Testis (tissue), 2 donors: ENCODE data around the gene TACC2.

Source experiments
- POLR2A ChIP-seq: fragments of 450-650 bp; IDR thresholded peaks from one replicate; pipeline ENCODE4 v1.6.1; 2017; ENCODE audit warnings: antibody characterized with exemption, mild to moderate bottlenecking, moderate library complexity
- TF ChIP-seq, protein P1 (sequence below), 3 experiments: fragments of 450-650 bp in 2 of 3; fragments of 200-600 bp in 1 of 3; sonication (generic) in 1 of 3; IDR thresholded peaks; one replicate each; pipeline ENCODE4 v1.5.1; 2016 to 2019; ENCODE audit warnings: antibody characterized with exemption in 3 of 3, mild to moderate bottlenecking in 2 of 3, moderate library complexity in 1 of 3

DNA sequence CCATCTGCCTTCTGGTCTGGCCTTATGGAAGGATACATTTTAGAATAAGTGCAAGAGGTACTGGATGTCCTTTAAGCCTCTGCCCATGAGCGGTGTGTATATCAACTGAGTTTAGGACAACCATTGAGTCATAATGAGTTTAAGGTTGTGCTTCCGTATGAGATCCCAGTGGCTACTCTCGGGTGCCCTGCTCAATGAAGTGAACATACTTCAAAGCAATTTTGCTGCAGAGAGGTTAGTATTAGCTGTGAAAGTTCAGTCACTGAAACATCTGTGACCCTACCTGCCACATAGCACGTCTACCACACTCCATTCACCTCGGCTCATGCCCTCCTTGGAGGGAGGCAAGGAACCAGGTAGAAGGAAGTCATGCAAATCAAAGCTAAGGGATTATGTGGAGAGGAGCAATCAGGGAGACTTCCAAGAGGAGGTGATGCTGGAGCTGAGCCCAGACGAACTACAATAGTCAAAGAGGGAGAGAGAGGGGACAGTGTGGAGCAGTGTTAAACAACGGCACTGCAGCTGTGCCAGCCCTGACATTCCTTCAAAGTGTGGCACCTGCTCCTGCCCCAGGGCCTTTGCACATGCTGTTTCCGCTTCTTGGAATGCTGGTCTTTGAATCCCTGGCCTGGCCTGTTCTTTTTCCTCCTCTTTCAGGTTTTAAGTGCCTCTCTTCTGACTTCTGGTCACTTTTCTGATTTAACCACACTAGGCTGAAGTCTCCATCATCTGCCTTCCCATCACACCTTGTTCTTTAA, 307.6 kb downstream of the TACC2 start:
- TF ChIP-seq, protein P1, sequence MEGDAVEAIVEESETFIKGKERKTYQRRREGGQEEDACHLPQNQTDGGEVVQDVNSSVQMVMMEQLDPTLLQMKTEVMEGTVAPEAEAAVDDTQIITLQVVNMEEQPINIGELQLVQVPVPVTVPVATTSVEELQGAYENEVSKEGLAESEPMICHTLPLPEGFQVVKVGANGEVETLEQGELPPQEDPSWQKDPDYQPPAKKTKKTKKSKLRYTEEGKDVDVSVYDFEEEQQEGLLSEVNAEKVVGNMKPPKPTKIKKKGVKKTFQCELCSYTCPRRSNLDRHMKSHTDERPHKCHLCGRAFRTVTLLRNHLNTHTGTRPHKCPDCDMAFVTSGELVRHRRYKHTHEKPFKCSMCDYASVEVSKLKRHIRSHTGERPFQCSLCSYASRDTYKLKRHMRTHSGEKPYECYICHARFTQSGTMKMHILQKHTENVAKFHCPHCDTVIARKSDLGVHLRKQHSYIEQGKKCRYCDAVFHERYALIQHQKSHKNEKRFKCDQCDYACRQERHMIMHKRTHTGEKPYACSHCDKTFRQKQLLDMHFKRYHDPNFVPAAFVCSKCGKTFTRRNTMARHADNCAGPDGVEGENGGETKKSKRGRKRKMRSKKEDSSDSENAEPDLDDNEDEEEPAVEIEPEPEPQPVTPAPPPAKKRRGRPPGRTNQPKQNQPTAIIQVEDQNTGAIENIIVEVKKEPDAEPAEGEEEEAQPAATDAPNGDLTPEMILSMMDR (IDR thresholded peaks at IDR 0.05), result no peak
- TF ChIP-seq POLR2A, result no peak
